Renal pelvis (tissue), 4 donors: Measurements from ENCODE around the gene TIPRL. TPM values are rescaled to one million over a fixed set of nuclear protein-coding genes. Genes with fewer than 3 reads are reported as not detected.

Experiments
- DNase-seq: peaks from one replicate; pipeline ENCODE4 v3.0.0-alpha.2; 2013
- polyA plus RNA-seq, 3 donors: library from polyadenylated mRNA; unstranded; fragments of 120-200 nt; gene quantifications; one replicate each; pipeline ENCODE4 v1.2.1, GENCODE V29; 2013; ENCODE audit not compliant: insufficient read length in 3 of 3

The TIPRL gene
- polyA plus RNA-seq, 3 donors = 42.2 to 49.1 (median 45.1) TPM

GRCh38 chr1:168243198-168243597, 64.4 kb downstream of the TIPRL start:
- no peak for DNase-seq

GRCh38 chr1:168243636-168244212, 65.0 kb downstream of the TIPRL start:
- DNase-seq = no peak

- DNase-seq = no peak
These were observed 66.3 kb downstream of the TIPRL start for GRCh38 chr1:168245042-168245441.

- no peak for DNase-seq
These were observed 67.7 kb downstream of the TIPRL start for GRCh38 chr1:168246506-168246905.

Other genes starting within 250 kb of the TIPRL start
- gene DCAF6, start 242.3 kb upstream of the TIPRL start, polyA plus RNA-seq = 10 to 100 TPM; 80.1 to 84.9 (median 80.6) TPM
- gene MPC2, start 241.9 kb upstream of the TIPRL start, polyA plus RNA-seq = 100 to 1,000 TPM; 188 to 199 (median 194) TPM
- 10 to 100 TPM; 19.8 to 21.7 (median 19.9) TPM for gene GPR161, start 42.0 kb upstream of the TIPRL start, polyA plus RNA-seq
- gene SFT2D2, start 47.0 kb downstream of the TIPRL start, polyA plus RNA-seq = 10 to 100 TPM; 13.2 to 26.6 (median 21.4) TPM
- 1 to 10 TPM; 1.9 to 3.7 (median 3.0) TPM for gene TBX19, start 101.9 kb downstream of the TIPRL start, polyA plus RNA-seq